Fibroblast of villous mesenchyme (primary cell): Measurements from ENCODE around the gene MAPK12. TPM values are rescaled to one million over a fixed set of nuclear protein-coding genes. Genes with fewer than 3 reads are reported as not detected.

Experiments
- DNase-seq: peaks from one replicate; pipeline ENCODE4 v3.0.0-alpha.2; 2010; ENCODE audit warnings: low read depth
- H3K4me3 ChIP-seq: 2 replicates; pipeline ENCODE4 v1.5.1; 2011; ENCODE audit warnings: low read depth, mild to moderate bottlenecking, low read length
- total RNA-seq: library from RNA; depleted of rRNA; stranded (reverse); fragments of >200 nt; gene quantifications from 2 replicates; pipeline ENCODE4 v1.2.3, GENCODE V29; 2012
- TF ChIP-seq, protein P1 (sequence below): IDR thresholded peaks from 2 replicates; pipeline ENCODE4 v1.5.1; 2012; ENCODE audit warnings: low read depth, mild to moderate bottlenecking, low read length; ENCODE audit not compliant: insufficient read depth

The MAPK12 gene
- total RNA-seq, 1 donor = 42.7 TPM

GRCh38 chr22:50217543-50218152 is 43.8 kb downstream of the MAPK12 start:
- TF ChIP-seq, protein P1, sequence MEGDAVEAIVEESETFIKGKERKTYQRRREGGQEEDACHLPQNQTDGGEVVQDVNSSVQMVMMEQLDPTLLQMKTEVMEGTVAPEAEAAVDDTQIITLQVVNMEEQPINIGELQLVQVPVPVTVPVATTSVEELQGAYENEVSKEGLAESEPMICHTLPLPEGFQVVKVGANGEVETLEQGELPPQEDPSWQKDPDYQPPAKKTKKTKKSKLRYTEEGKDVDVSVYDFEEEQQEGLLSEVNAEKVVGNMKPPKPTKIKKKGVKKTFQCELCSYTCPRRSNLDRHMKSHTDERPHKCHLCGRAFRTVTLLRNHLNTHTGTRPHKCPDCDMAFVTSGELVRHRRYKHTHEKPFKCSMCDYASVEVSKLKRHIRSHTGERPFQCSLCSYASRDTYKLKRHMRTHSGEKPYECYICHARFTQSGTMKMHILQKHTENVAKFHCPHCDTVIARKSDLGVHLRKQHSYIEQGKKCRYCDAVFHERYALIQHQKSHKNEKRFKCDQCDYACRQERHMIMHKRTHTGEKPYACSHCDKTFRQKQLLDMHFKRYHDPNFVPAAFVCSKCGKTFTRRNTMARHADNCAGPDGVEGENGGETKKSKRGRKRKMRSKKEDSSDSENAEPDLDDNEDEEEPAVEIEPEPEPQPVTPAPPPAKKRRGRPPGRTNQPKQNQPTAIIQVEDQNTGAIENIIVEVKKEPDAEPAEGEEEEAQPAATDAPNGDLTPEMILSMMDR = no peak
- no peak overlapping the region for H3K4me3 ChIP-seq
- no peak for DNase-seq

DNA sequence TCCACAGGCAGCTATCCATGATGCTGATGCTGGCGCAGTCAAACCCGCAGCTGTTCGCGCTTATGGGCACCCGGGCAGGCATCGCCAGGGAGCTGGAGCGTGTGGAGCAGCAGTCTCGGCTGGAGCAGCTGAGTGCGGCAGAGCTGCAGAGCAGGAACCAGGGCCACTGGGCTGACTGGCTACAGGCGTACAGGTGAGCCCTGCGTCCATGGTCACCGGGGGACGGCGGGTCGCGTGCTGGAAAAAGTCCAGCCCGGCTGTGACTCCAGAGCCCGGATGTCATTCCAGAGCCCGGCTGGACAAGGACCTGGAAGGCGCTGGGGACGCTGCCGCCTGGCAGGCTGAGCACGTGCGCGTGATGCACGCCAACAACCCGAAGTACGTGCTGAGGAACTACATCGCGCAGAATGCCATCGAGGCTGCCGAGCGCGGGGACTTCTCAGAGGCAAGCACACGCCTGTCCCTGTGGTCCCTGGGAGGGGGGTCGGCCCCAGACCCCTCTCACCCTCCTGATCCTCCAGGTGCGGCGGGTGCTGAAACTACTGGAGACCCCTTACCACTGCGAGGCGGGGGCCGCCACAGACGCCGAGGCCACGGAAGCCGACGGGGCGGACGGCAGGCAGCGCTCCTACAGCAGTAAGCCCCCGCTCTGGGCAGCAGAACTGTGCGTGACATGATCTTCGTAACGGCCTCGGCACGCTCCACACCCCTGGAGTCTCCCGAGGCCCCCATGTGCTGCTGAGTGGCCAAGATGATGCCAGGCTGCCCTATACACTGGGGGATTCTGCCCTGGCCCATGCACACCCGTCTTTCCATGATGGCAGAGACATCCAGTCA is 44.6 kb downstream of the MAPK12 start:
- TF ChIP-seq, protein P1 = no peak
- no peak for DNase-seq

GRCh38 chr22:50216055-50216683 is 45.3 kb downstream of the MAPK12 start:
- DNase-seq = no peak
- TF ChIP-seq, protein P1 = no peak
- H3K4me3 ChIP-seq = no peak overlapping the region

More for the DNA sequence above, 44.6 kb downstream of the MAPK12 start:
- no peak overlapping the region for H3K4me3 ChIP-seq

GRCh38 chr22:50215297-50216054 is 46.0 kb downstream of the MAPK12 start:
- H3K4me3 ChIP-seq = no peak overlapping the region
- TF ChIP-seq, protein P1 = no peak
- DNase-seq = no peak

- no peak for DNase-seq
- H3K4me3 ChIP-seq = no peak overlapping the region
- TF ChIP-seq, protein P1 = no peak
Measured at GRCh38 chr22:50213263-50213662, 48.2 kb downstream of the MAPK12 start.

- no peak for DNase-seq
Measured at GRCh38 chr22:50211147-50211546, 50.3 kb downstream of the MAPK12 start.

More at GRCh38 chr22:50211147-50211546, 50.3 kb downstream of the MAPK12 start:
- TF ChIP-seq, protein P1 = no peak
- H3K4me3 ChIP-seq = no peak overlapping the region
